WTC11 (cell line): ENCODE results near the gene PAK5. TPM values are rescaled to one million over a fixed set of nuclear protein-coding genes. Genes with fewer than 3 reads are reported as not detected.

Source experiments
- ATAC-seq: fragments of 200-7000 bp; cut with Tn5 transposase; 2 replicates; pipeline ENCODE4 v1.10.0; 2021; ENCODE audit warnings: mild to moderate bottlenecking, moderate library complexity
- CTCF ChIA-PET: fragments of 300-600 bp; sonication (Branson Sonifier 250); formaldehyde crosslinking; loops from one replicate; lab custom pipeline; 2021; ENCODE audit warnings: antibody characterized with exemption; lab: Charles Lee
- POLR2A ChIA-PET: fragments of 350-600 bp; sonication (Branson Sonifier 250); formaldehyde crosslinking; loops from one replicate; lab custom pipeline; 2021; ENCODE audit warnings: antibody characterized with exemption; lab: Charles Lee
- DNase-seq: peaks from one replicate; pipeline ENCODE4 v3.0.0; 2021; ENCODE audit warnings: low spot score
- H3K27ac Mint-ChIP-seq: 2 replicates; pipeline ENCODE4 v1.8.0; 2021; ENCODE audit warnings: mixed read lengths
- H3K27me3 Mint-ChIP-seq: 2 replicates; pipeline ENCODE4 v1.8.0; 2021; ENCODE audit warnings: low read depth, mild to moderate bottlenecking, moderate library complexity, mixed read lengths
- H3K36me3 Mint-ChIP-seq: 2 replicates; pipeline ENCODE4 v1.8.0; 2021; ENCODE audit warnings: mixed read lengths
- H3K4me1 Mint-ChIP-seq: 2 replicates; pipeline ENCODE4 v1.8.0; 2022; ENCODE audit warnings: mixed read lengths
- H3K4me3 Mint-ChIP-seq: 2 replicates; pipeline ENCODE4 v1.8.0; 2021; ENCODE audit warnings: mild to moderate bottlenecking, moderate library complexity, mixed read lengths
- H3K9me3 Mint-ChIP-seq: 2 replicates; pipeline ENCODE4 v1.8.0; 2021; ENCODE audit warnings: mixed read lengths
- FOXP1 ChIP-seq: sonication (generic); formaldehyde crosslinking; IDR thresholded peaks from 2 replicates; pipeline ENCODE4 v1.8.0; 2022; ENCODE audit warnings: missing genetic modification reagents, mild to moderate bottlenecking, moderate library complexity, borderline replicate concordance
- IRF1 ChIP-seq: sonication (generic); formaldehyde crosslinking; IDR thresholded peaks from 2 replicates; pipeline ENCODE4 v1.8.0; 2023; ENCODE audit warnings: missing genetic modification reagents
- KAT7 ChIP-seq: sonication (generic); formaldehyde crosslinking; IDR thresholded peaks from 2 replicates; pipeline ENCODE4 v1.8.1; 2023; ENCODE audit warnings: missing genetic modification reagents, mild to moderate bottlenecking, borderline replicate concordance
- NR1H2 ChIP-seq: sonication (generic); formaldehyde crosslinking; IDR thresholded peaks from 2 replicates; pipeline ENCODE4 v1.9.0; 2021; ENCODE audit warnings: mild to moderate bottlenecking, moderate library complexity, missing genetic modification reagents
- NR2C2 ChIP-seq: sonication (generic); formaldehyde crosslinking; IDR thresholded peaks from 2 replicates; pipeline ENCODE4 v1.8.0; 2022; ENCODE audit warnings: mild to moderate bottlenecking, missing genetic modification reagents
- SMAD3 ChIP-seq: sonication (generic); formaldehyde crosslinking; IDR thresholded peaks from 2 replicates; pipeline ENCODE4 v1.8.0; 2022; ENCODE audit warnings: missing genetic modification reagents, mild to moderate bottlenecking, borderline replicate concordance
- SMAD4 ChIP-seq: sonication (generic); formaldehyde crosslinking; IDR thresholded peaks from 2 replicates; pipeline ENCODE4 v1.8.0; 2022; ENCODE audit warnings: mild to moderate bottlenecking, missing genetic modification reagents
- SP1 ChIP-seq: sonication (generic); formaldehyde crosslinking; conservative IDR thresholded peaks from 2 replicates; pipeline ENCODE4 v1.8.1; 2022; ENCODE audit warnings: missing genetic modification reagents
- TEAD4 ChIP-seq: sonication (generic); formaldehyde crosslinking; IDR thresholded peaks from 2 replicates; pipeline ENCODE4 v1.8.0; 2022; ENCODE audit warnings: mild to moderate bottlenecking, missing genetic modification reagents
- TP53 ChIP-seq: sonication (generic); formaldehyde crosslinking; IDR thresholded peaks from 2 replicates; pipeline ENCODE4 v1.8.1; 2023; ENCODE audit warnings: mild to moderate bottlenecking, missing genetic modification reagents
- ZBTB43 ChIP-seq: sonication (generic); formaldehyde crosslinking; IDR thresholded peaks from 2 replicates; pipeline ENCODE4 v1.8.1; 2023; ENCODE audit warnings: mild to moderate bottlenecking, missing genetic modification reagents
- ZNF219 ChIP-seq: sonication (generic); formaldehyde crosslinking; IDR thresholded peaks from 2 replicates; pipeline ENCODE4 v1.8.0; 2023; ENCODE audit warnings: missing genetic modification reagents, mild to moderate bottlenecking, borderline replicate concordance
- ZNF317 ChIP-seq: sonication (generic); formaldehyde crosslinking; IDR thresholded peaks from 2 replicates; pipeline ENCODE4 v1.8.1; 2023; ENCODE audit warnings: low read depth, mild to moderate bottlenecking, moderate library complexity, missing genetic modification reagents, borderline replicate concordance
- ZNF396 ChIP-seq: fragments of 250-450 bp; sonication (Bioruptor Pico); IDR thresholded peaks from 2 replicates; pipeline ENCODE4 v1.8.0; 2021; ENCODE audit warnings: mild to moderate bottlenecking, moderate library complexity, borderline replicate concordance
- total RNA-seq: library from RNA; stranded (reverse); gene quantifications from 3 replicates; pipeline ENCODE4 v1.2.3, GENCODE V29; 2021
- TF ChIP-seq, protein P1 (sequence below): sonication (generic); formaldehyde crosslinking; IDR thresholded peaks from 2 replicates; pipeline ENCODE4 v1.8.0; 2023; ENCODE audit warnings: missing genetic modification reagents, mild to moderate bottlenecking, borderline replicate concordance
- TF ChIP-seq, protein P2 (sequence below): sonication (generic); formaldehyde crosslinking; IDR thresholded peaks from 2 replicates; pipeline ENCODE4 v1.8.0; 2022; ENCODE audit warnings: mild to moderate bottlenecking, missing genetic modification reagents
- TF ChIP-seq, protein P3 (sequence below): sonication (generic); formaldehyde crosslinking; IDR thresholded peaks from 2 replicates; pipeline ENCODE4 v1.8.0; 2023; ENCODE audit warnings: mild to moderate bottlenecking, missing genetic modification reagents
- TF ChIP-seq, protein P4 (sequence below): sonication (generic); formaldehyde crosslinking; IDR thresholded peaks from 2 replicates; pipeline ENCODE4 v1.8.1; 2022; ENCODE audit warnings: low read depth, mild to moderate bottlenecking, moderate library complexity, missing genetic modification reagents, borderline replicate concordance
- TF ChIP-seq, protein P5 (sequence below): sonication (generic); formaldehyde crosslinking; IDR thresholded peaks from 2 replicates; pipeline ENCODE4 v1.8.1; 2022; ENCODE audit warnings: low read depth, missing genetic modification reagents, borderline replicate concordance

PAK5 gene
- total RNA-seq, 1 experiment from 2014 or later: 0.31 TPM

- TF ChIP-seq, protein P1, sequence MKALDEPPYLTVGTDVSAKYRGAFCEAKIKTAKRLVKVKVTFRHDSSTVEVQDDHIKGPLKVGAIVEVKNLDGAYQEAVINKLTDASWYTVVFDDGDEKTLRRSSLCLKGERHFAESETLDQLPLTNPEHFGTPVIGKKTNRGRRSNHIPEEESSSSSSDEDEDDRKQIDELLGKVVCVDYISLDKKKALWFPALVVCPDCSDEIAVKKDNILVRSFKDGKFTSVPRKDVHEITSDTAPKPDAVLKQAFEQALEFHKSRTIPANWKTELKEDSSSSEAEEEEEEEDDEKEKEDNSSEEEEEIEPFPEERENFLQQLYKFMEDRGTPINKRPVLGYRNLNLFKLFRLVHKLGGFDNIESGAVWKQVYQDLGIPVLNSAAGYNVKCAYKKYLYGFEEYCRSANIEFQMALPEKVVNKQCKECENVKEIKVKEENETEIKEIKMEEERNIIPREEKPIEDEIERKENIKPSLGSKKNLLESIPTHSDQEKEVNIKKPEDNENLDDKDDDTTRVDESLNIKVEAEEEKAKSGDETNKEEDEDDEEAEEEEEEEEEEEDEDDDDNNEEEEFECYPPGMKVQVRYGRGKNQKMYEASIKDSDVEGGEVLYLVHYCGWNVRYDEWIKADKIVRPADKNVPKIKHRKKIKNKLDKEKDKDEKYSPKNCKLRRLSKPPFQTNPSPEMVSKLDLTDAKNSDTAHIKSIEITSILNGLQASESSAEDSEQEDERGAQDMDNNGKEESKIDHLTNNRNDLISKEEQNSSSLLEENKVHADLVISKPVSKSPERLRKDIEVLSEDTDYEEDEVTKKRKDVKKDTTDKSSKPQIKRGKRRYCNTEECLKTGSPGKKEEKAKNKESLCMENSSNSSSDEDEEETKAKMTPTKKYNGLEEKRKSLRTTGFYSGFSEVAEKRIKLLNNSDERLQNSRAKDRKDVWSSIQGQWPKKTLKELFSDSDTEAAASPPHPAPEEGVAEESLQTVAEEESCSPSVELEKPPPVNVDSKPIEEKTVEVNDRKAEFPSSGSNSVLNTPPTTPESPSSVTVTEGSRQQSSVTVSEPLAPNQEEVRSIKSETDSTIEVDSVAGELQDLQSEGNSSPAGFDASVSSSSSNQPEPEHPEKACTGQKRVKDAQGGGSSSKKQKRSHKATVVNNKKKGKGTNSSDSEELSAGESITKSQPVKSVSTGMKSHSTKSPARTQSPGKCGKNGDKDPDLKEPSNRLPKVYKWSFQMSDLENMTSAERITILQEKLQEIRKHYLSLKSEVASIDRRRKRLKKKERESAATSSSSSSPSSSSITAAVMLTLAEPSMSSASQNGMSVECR: no peak
- TF ChIP-seq KAT7: no peak
- no peak for TF ChIP-seq ZNF396
- TF ChIP-seq, protein P2, sequence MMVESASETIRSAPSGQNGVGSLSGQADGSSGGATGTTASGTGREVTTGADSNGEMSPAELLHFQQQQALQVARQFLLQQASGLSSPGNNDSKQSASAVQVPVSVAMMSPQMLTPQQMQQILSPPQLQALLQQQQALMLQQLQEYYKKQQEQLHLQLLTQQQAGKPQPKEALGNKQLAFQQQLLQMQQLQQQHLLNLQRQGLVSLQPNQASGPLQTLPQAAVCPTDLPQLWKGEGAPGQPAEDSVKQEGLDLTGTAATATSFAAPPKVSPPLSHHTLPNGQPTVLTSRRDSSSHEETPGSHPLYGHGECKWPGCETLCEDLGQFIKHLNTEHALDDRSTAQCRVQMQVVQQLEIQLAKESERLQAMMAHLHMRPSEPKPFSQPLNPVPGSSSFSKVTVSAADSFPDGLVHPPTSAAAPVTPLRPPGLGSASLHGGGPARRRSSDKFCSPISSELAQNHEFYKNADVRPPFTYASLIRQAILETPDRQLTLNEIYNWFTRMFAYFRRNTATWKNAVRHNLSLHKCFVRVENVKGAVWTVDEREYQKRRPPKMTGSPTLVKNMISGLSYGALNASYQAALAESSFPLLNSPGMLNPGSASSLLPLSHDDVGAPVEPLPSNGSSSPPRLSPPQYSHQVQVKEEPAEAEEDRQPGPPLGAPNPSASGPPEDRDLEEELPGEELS (CRISPR knock-in tag): no peak
- TF ChIP-seq, protein P3, sequence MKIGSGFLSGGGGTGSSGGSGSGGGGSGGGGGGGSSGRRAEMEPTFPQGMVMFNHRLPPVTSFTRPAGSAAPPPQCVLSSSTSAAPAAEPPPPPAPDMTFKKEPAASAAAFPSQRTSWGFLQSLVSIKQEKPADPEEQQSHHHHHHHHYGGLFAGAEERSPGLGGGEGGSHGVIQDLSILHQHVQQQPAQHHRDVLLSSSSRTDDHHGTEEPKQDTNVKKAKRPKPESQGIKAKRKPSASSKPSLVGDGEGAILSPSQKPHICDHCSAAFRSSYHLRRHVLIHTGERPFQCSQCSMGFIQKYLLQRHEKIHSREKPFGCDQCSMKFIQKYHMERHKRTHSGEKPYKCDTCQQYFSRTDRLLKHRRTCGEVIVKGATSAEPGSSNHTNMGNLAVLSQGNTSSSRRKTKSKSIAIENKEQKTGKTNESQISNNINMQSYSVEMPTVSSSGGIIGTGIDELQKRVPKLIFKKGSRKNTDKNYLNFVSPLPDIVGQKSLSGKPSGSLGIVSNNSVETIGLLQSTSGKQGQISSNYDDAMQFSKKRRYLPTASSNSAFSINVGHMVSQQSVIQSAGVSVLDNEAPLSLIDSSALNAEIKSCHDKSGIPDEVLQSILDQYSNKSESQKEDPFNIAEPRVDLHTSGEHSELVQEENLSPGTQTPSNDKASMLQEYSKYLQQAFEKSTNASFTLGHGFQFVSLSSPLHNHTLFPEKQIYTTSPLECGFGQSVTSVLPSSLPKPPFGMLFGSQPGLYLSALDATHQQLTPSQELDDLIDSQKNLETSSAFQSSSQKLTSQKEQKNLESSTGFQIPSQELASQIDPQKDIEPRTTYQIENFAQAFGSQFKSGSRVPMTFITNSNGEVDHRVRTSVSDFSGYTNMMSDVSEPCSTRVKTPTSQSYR (CRISPR knock-in tag): no peak
- TF ChIP-seq NR1H2 (CRISPR knock-in tag): no peak
Observed at GRCh38 chr20:9565910-9566550, 272.8 kb downstream of the PAK5 start (continued).

DNA sequence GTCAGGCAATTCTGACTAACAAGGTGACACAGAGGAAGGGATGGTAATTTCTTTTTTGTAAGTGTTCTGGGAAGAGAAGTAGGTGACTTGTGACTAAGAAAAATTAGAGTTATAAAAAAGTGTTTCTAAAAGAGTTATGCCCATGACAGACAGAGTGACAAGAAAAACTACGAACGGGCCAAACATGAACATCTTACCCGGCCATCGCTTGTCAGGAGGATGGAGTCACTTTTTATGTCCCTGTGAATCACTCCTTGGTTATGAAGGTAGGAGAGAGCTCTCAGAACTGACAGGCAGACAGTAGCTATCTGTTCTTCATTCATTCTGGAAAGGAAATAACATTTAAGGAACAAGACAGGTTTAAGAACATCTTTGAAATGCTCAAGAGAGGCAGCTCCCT, 281.5 kb downstream of the PAK5 start:
- ChIA-PET POLR2A (no interaction called here), CTCF (interaction anchor here (1.5 kb wide), 1 partner anchor 60 kb away, joined by 5 read pairs; no protein-coding TSS in a partner anchor)
- ATAC-seq (no peak), DNase-seq (no peak)
- H3K4me3 Mint-ChIP-seq: no peak overlapping the region
- 0 out of 2 replicates have a peak, but pooled peaks cover 4% of the 10 kb centered on the region for H3K4me1 Mint-ChIP-seq
- no peak for TF ChIP-seq TP53
- TF ChIP-seq IRF1 (CRISPR knock-in tag): no peak
- TF ChIP-seq, all 79 proteins: peak for 0
- Mint-ChIP-seq H3K27me3 (no peaks in the 10 kb centered on the region), H3K9me3 (no peaks in the 10 kb centered on the region), H3K36me3 (no peaks in the 10 kb centered on the region), H3K27ac (no peak overlapping the region)

GRCh38 chr20:9555781-9556180, 283.1 kb downstream of the PAK5 start:
- ATAC-seq: no peak
- H3K36me3 Mint-ChIP-seq: no peaks in the 10 kb centered on the region
- H3K27ac Mint-ChIP-seq: no peak overlapping the region
- H3K4me1 Mint-ChIP-seq: peaks cover 7% of the 10 kb centered on the region
- ChIA-PET CTCF (interaction anchor here (1.5 kb wide), 1 partner anchor 61 kb away, joined by 5 read pairs; no protein-coding TSS in a partner anchor), POLR2A (no interaction called here)
- H3K9me3 Mint-ChIP-seq: no peaks in the 10 kb centered on the region
- no peak overlapping the region for H3K4me3 Mint-ChIP-seq
- no peak for DNase-seq
- H3K27me3 Mint-ChIP-seq: no peaks in the 10 kb centered on the region
- no peak for TF ChIP-seq SMAD4 (CRISPR knock-in tag)
- no peak for TF ChIP-seq ZNF219 (CRISPR knock-in tag)
- no peak for TF ChIP-seq TEAD4 (CRISPR knock-in tag)
- TF ChIP-seq, protein P4, sequence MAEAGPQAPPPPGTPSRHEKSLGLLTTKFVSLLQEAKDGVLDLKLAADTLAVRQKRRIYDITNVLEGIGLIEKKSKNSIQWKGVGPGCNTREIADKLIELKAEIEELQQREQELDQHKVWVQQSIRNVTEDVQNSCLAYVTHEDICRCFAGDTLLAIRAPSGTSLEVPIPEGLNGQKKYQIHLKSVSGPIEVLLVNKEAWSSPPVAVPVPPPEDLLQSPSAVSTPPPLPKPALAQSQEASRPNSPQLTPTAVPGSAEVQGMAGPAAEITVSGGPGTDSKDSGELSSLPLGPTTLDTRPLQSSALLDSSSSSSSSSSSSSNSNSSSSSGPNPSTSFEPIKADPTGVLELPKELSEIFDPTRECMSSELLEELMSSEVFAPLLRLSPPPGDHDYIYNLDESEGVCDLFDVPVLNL (CRISPR knock-in tag): no peak
- no peak for TF ChIP-seq SMAD3 (CRISPR knock-in tag)
- TF ChIP-seq, protein P5, sequence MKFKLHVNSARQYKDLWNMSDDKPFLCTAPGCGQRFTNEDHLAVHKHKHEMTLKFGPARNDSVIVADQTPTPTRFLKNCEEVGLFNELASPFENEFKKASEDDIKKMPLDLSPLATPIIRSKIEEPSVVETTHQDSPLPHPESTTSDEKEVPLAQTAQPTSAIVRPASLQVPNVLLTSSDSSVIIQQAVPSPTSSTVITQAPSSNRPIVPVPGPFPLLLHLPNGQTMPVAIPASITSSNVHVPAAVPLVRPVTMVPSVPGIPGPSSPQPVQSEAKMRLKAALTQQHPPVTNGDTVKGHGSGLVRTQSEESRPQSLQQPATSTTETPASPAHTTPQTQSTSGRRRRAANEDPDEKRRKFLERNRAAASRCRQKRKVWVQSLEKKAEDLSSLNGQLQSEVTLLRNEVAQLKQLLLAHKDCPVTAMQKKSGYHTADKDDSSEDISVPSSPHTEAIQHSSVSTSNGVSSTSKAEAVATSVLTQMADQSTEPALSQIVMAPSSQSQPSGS (CRISPR knock-in tag): no peak
- TF ChIP-seq ZNF317 (CRISPR knock-in tag): no peak
- no peak for TF ChIP-seq SP1 (CRISPR knock-in tag)
- no peak for TF ChIP-seq KAT7
- TF ChIP-seq NR2C2 (CRISPR knock-in tag): no peak
- no peak for TF ChIP-seq ZBTB43
- no peak for TF ChIP-seq FOXP1 (CRISPR knock-in tag)
